K562 (cell line): ENCODE data around the gene ETV2. TPM values are rescaled to one million over a fixed set of nuclear protein-coding genes. Genes with fewer than 3 reads are reported as not detected.
A peak's percentile ranks its signal among the peaks of the same experiment; 100 is the strongest.

Source experiments
- ATAC-seq: fragments of 200-7000 bp; cut with Tn5 transposase; 3 replicates; pipeline ENCODE4 v1.9.1; 2020; ENCODE audit warnings: moderate library complexity
- BruUV-seq: library from RNA; stranded (reverse); fragments of 400-500 nt; replicated peaks from 2 replicates; lab custom pipeline; 2021; lab: Mats Ljungman, UMichigan
- CTCF ChIA-PET: fragments of 300-600 bp; formaldehyde crosslinking; extraction: SDS; loops from one replicate; lab custom pipeline; 2021; ENCODE audit warnings: low intra/inter-chr PET ratio; lab: Yijun Ruan, JAX
- POLR2A ChIA-PET: fragments of 300-600, 350-650 bp; sonication (Branson Sonifier 250); formaldehyde crosslinking; extraction: SDS; loops from one replicate; lab custom pipeline; 2021; ENCODE audit warnings: antibody characterized with exemption, inconsistent platforms; lab: Yijun Ruan, JAX
- DNase-seq, 4 experiments: peaks; one replicate each; pipeline versions ENCODE4 v3.0.0 to v3.0.0-alpha.2; 2011 to 2018; ENCODE audit warnings: low spot score in 3 of 4, mixed read lengths in 3 of 4; ENCODE audit errors: extremely low read depth in 1 of 4
- FAIRE-seq: peaks from 2 replicates; lab custom pipeline; 2011; peaks lifted over from hg19 to GRCh38; lab: Jason Lieb, UNC
- H2AFZ ChIP-seq: 2 replicates; pipeline ENCODE4 v1.6.0; 2011; ENCODE audit warnings: low read depth, low read length, control low read depth, inconsistent platforms
- H3K27ac ChIP-seq: fragments of 200-600 bp; 3 replicates; pipeline ENCODE4 v1.8.0; 2011; ENCODE audit warnings: low read depth, mild to moderate bottlenecking, control low read depth, inconsistent platforms, low read length, moderate library complexity, mixed read lengths; ENCODE audit errors: extremely low read depth
- H3K27me3 ChIP-seq, 2 experiments: fragments of 300-600 bp in 1 of 2; 2 replicates in 1 of 2; 3 replicates in 1 of 2; pipeline versions ENCODE4 v1.6.0 to v1.8.0; 2011; ENCODE audit warnings: inconsistent platforms in 2 of 2, low read length in 2 of 2, mild to moderate bottlenecking in 1 of 2, mixed read lengths in 1 of 2, moderate library complexity in 1 of 2; ENCODE audit not compliant: control insufficient read depth in 2 of 2, insufficient read depth in 2 of 2
- H3K36me3 ChIP-seq: fragments of 300-600 bp; 3 replicates; pipeline ENCODE4 v1.8.0; 2011; ENCODE audit warnings: mild to moderate bottlenecking, low read length, inconsistent platforms; ENCODE audit not compliant: control insufficient read depth, insufficient read depth
- H3K4me1 ChIP-seq, 2 experiments: fragments of 200-600 bp in 1 of 2; replicated peaks in 1 of 2; 2 replicates in 1 of 2; 3 replicates in 1 of 2; pipeline versions ENCODE4 v1.5.1 to v1.8.0; 2011; ENCODE audit warnings: inconsistent platforms in 2 of 2, low read length in 2 of 2, mild to moderate bottlenecking in 1 of 2, mixed read lengths in 1 of 2, moderate library complexity in 1 of 2; ENCODE audit not compliant: control insufficient read depth in 2 of 2, insufficient read depth in 2 of 2
- H3K4me2 ChIP-seq: 2 replicates; pipeline ENCODE4 v1.6.1; 2011; ENCODE audit warnings: low read length, control low read depth, inconsistent platforms, mixed read lengths; ENCODE audit not compliant: insufficient read depth
- H3K4me3 ChIP-seq: fragments of 200-600 bp; sonication (generic), shearing (Covaris generic); 2 replicates; pipeline ENCODE4 v1.5.1; 2016; ENCODE audit warnings: control low read depth, inconsistent platforms
- H3K79me2 ChIP-seq: fragments of 200-600 bp; 3 replicates; pipeline ENCODE4 v1.8.0; 2011; ENCODE audit warnings: low read length, inconsistent platforms; ENCODE audit not compliant: control insufficient read depth, insufficient read depth
- H3K9ac ChIP-seq, 2 experiments: 2 replicates each; pipeline versions ENCODE4 v1.6.0 to v1.6.1; 2011; ENCODE audit warnings: low read depth in 2 of 2, low read length in 2 of 2, control low read depth in 1 of 2, inconsistent platforms in 1 of 2, mild to moderate bottlenecking in 1 of 2, mixed read lengths in 1 of 2; ENCODE audit not compliant: insufficient read depth in 1 of 2
- H3K9me1 ChIP-seq: one replicate; pipeline ENCODE4 v1.6.0; 2011; ENCODE audit warnings: inconsistent platforms, mild to moderate bottlenecking, low read length, moderate library complexity; ENCODE audit not compliant: control insufficient read depth, insufficient read depth
- H3K9me3 ChIP-seq: replicated peaks from 2 replicates; pipeline ENCODE4 v1.5.1; 2011; ENCODE audit warnings: low read depth, low read length, inconsistent platforms; ENCODE audit not compliant: control insufficient read depth, insufficient read depth
- H4K20me1 ChIP-seq: replicated peaks from 2 replicates; pipeline ENCODE4 v1.6.1; 2011; ENCODE audit warnings: low read length, inconsistent platforms, mixed read lengths; ENCODE audit not compliant: control insufficient read depth, insufficient read depth
- CCNT2 ChIP-seq: IDR thresholded peaks from 2 replicates; pipeline ENCODE4 v1.6.1; 2011; ENCODE audit warnings: borderline replicate concordance, low read depth, mild to moderate bottlenecking, moderate library complexity, mixed read lengths, low read length; ENCODE audit not compliant: insufficient read length; ENCODE audit errors: extremely low read depth
- CREBBP ChIP-seq: IDR thresholded peaks from one replicate; pipeline ENCODE4 v1.6.1; 2012; ENCODE audit warnings: low read depth, mild to moderate bottlenecking, control low read depth, inconsistent platforms, low read length
- CTCFL ChIP-seq: IDR thresholded peaks from 2 replicates; pipeline ENCODE4 v1.6.1; 2011; ENCODE audit warnings: borderline replicate concordance, low read depth, mild to moderate bottlenecking, moderate library complexity, low read length; ENCODE audit not compliant: insufficient read depth, poor library complexity, severe bottlenecking
- HNRNPK ChIP-seq: fragments of 200-400 bp; formaldehyde crosslinking; IDR thresholded peaks from one replicate; pipeline ENCODE4 v1.6.1; 2018; ENCODE audit warnings: mild to moderate bottlenecking, low read depth, low read length; ENCODE audit not compliant: poor library complexity, severe bottlenecking
- IRF9 ChIP-seq: fragments of 450-650 bp; IDR thresholded peaks from 2 replicates; pipeline ENCODE4 v1.6.1; 2016; ENCODE audit warnings: missing biosample characterization, missing genetic modification characterization
- MAFF ChIP-seq: IDR thresholded peaks from 2 replicates; pipeline ENCODE4 v1.6.1; 2012; ENCODE audit warnings: low read length, improper control_type of control experiment
- MEIS2 ChIP-seq: fragments of 450-650 bp; IDR thresholded peaks from 2 replicates; pipeline ENCODE4 v1.6.1; 2014; ENCODE audit warnings: mild to moderate bottlenecking; ENCODE audit not compliant: partially characterized antibody
- MTA1 ChIP-seq: fragments of 450-650 bp; IDR thresholded peaks from 2 replicates; pipeline ENCODE4 v1.6.1; 2017; ENCODE audit warnings: borderline replicate concordance
- MTA2 ChIP-seq: fragments of 450-650 bp; IDR thresholded peaks from 2 replicates; pipeline ENCODE4 v1.6.1; 2016; ENCODE audit warnings: low read depth
- PHF8 ChIP-seq: fragments of 200-600 bp; sonication (generic); IDR thresholded peaks from 2 replicates; pipeline ENCODE4 v1.6.1; 2012; ENCODE audit warnings: mixed run types, mild to moderate bottlenecking, inconsistent platforms, low read length, moderate library complexity, borderline replicate concordance
- PML ChIP-seq: IDR thresholded peaks from 2 replicates; pipeline ENCODE4 v1.6.1; 2012; ENCODE audit warnings: low read length, inconsistent platforms
- PTTG1 ChIP-seq: fragments of 450-650 bp; IDR thresholded peaks from 2 replicates; pipeline ENCODE4 v1.6.1; 2016; ENCODE audit warnings: low read depth, mild to moderate bottlenecking, missing genetic modification characterization, missing compliant biosample characterization
- RCOR1 ChIP-seq, 2 experiments: IDR thresholded peaks; 2 replicates each; pipeline ENCODE4 v1.6.1; 2012; ENCODE audit warnings: low read depth in 2 of 2, low read length in 2 of 2, borderline replicate concordance in 1 of 2, improper control_type of control experiment in 1 of 2
- RNF2 ChIP-seq: sonication (generic); IDR thresholded peaks from 2 replicates; pipeline ENCODE4 v1.6.1; 2016
- SMARCE1 ChIP-seq: fragments of 450-650 bp; IDR thresholded peaks from 2 replicates; pipeline ENCODE4 v1.7.1; 2016; ENCODE audit warnings: mild to moderate bottlenecking
- TBL1XR1 ChIP-seq, 2 experiments: IDR thresholded peaks; 2 replicates each; pipeline ENCODE4 v1.6.1; 2012; ENCODE audit warnings: improper control_type of control experiment in 2 of 2, low read length in 2 of 2, mild to moderate bottlenecking in 1 of 2
- TCF3 ChIP-seq: sonication (generic); formaldehyde crosslinking; IDR thresholded peaks from 2 replicates; pipeline ENCODE4 v1.4.0; 2020; ENCODE audit warnings: mild to moderate bottlenecking, missing genetic modification reagents
- TOE1 ChIP-seq, 2 experiments: fragments of 450-650 bp in 1 of 2; sonication (generic) in 1 of 2; formaldehyde crosslinking in 1 of 2; IDR thresholded peaks; 2 replicates each; pipeline versions ENCODE4 v1.7.1 to v1.8.0; 2016 to 2022; ENCODE audit warnings: borderline replicate concordance in 2 of 2, mild to moderate bottlenecking in 2 of 2, antibody characterized with exemption in 1 of 2, inconsistent platforms in 1 of 2, low read depth in 1 of 2, missing genetic modification reagents in 1 of 2, moderate library complexity in 1 of 2
- U2AF2 ChIP-seq: fragments of 200-400 bp; formaldehyde crosslinking; optimal IDR thresholded peaks from 2 replicates; pipeline ENCODE3; 2017; ENCODE audit warnings: low read depth, mild to moderate bottlenecking, low read length
- YBX1 ChIP-seq: fragments of 450-650 bp; IDR thresholded peaks from 2 replicates; pipeline ENCODE4 v1.7.1; 2016; ENCODE audit warnings: mild to moderate bottlenecking
- ZKSCAN8 ChIP-seq: fragments of 200-800 bp; sonication (Bioruptor generic); IDR thresholded peaks from 2 replicates; pipeline ENCODE4 v1.6.1; 2016; ENCODE audit warnings: missing genetic modification characterization, missing compliant biosample characterization
- WGBS: fragments of 100-300 bp; shearing (Covaris generic); methylation state at CpG from one replicate; pipeline ENCODE4 v1.1.6; 2016; ENCODE audit warnings: low coverage, mixed read lengths; ENCODE audit not compliant: insufficient coverage; ENCODE audit errors: missing lambda C conversion rate; 5-methylcytosine and 5-hydroxymethylcytosine counted together
- in situ Hi-C: fragments of 300-500 bp; cut with MboI; formaldehyde crosslinking; loops from 4 replicates; pipeline ENCODE4 v1.15.0; 2018; ENCODE audit warnings: inconsistent platforms, mixed read lengths
- intact Hi-C: fragments of 100-400 bp; cut with micrococcal nuclease; formaldehyde crosslinking; loops from 2 replicates; pipeline ENCODE4 v1.14.2; 2022
- polyA plus RNA-seq, 8 experiments: library from polyadenylated mRNA; depleted of rRNA in 4 of 8; stranded (reverse) in 5 of 8; unstranded in 3 of 8; fragments of >200 nt; fragmentation: Nextera tagmentation in 2 of 8; fragmentation: Illumina TruSeq in 1 of 8; extraction: Ambion mirVana in 2 of 8; extraction: Trizol in 1 of 8; gene quantifications; 2 replicates each; pipeline versions ENCODE4 v1.2.1 to v1.2.3, GENCODE V29; 2011 to 2014; ENCODE audit warnings: inconsistent platforms in 1 of 8, missing spikeins in 1 of 8
- total RNA-seq, 7 experiments: library from RNA; depleted of rRNA in 6 of 7; stranded (reverse); fragments of >200 nt in 6 of 7; fragmentation: Illumina TruSeq in 2 of 7; extraction: Trizol in 2 of 7; gene quantifications; 2 replicates each; pipeline versions ENCODE4 v1.2.1 to v1.2.3, GENCODE V29; 2011 to 2021; ENCODE audit warnings: low replicate concordance in 1 of 7

ETV2 gene
- total and polyA plus RNA-seq, 9 of the 15 experiments (the other 6 are each of a cell fraction or from before 2014, with no cell fraction given): 0.11 to 3.7 (median 0.55) TPM

DNA sequence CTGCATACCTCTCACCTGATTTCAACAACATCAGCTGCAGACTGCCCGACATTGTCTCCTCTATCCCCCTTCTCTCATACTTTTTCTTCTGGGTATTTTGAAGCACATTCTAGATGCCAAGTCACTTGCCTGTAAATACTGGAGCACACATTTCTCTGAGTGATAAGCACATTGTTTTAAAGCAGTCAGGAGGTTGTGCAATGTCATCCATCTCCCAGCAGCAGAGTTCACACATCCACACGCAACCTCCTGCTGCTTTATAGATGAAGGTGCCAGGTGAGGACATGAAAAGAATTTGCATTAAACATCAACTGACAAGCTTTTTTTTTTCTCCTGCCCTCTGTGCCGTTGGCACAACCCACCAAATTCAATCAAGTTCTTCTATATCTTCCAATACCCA is 30.3 kb downstream of the ETV2 start:
- POLR2A ChIA-PET: interaction anchor here (0.7 to 1.2 kb wide), 3 partner anchors 10 to 177 kb away, joined by 3 to 4 read pairs (median 3); partner anchors contain the start of gene COX6B1
- TF ChIP-seq MAFF (peak; percentile 77; the same call in 1 of the 2 replicates), CTCFL (no peak), IRF9 (tag) (peak; percentile 62; the same call in 1 of the 2 replicates), RNF2 (peak; percentile 48; the same call in 1 of the 2 replicates), TBL1XR1 (IDR thresholded peaks at IDR 0.05; ENCODE audit: low read length in 2 of 2) (peak in 1 of 2 experiments; percentile 61; a peak in 1 of 4 replicates), MEIS2 (peak; percentile 79), CCNT2 (peak; percentile 30), TCF3 (CRISPR knock-in tag) (peak; percentile 92), U2AF2 (no peak), MTA2 (peak; percentile 90), YBX1 (no peak), PHF8 (no peak), RCOR1 (IDR thresholded peaks at IDR 0.05; ENCODE audit: borderline replicate concordance in 1 of 2, low read depth in 2 of 2, low read length in 2 of 2) (peak; percentile 62 to 84; a peak in 3 of 4 replicates), CREBBP (no peak), TOE1 (IDR thresholded peaks at IDR 0.05; ENCODE audit: borderline replicate concordance) (peak; percentile 50), TOE1 (CRISPR knock-in tag; IDR thresholded peaks at IDR 0.05; ENCODE audit: borderline replicate concordance, low read depth) (no peak), HNRNPK (no peak), PTTG1 (tag) (no peak), MTA1 (no peak), ZKSCAN8 (CRISPR knock-in tag) (no peak), SMARCE1 (peak; percentile 84), PML (peak; percentile 82; the same call in 1 of the 2 replicates)

More for the DNA sequence above, 30.3 kb downstream of the ETV2 start:
- H3K9ac ChIP-seq: no peak overlapping the region
- DNase-seq: peak; percentile 78 to 87 (median 80)
- peak; percentile 95 for FAIRE-seq
- H4K20me1 ChIP-seq: no peaks in the 10 kb centered on the region
- H2AFZ ChIP-seq: no peak overlapping the region
- CTCF ChIA-PET: no interaction called here
- peaks cover 10 to 21% of the 10 kb centered on the region in 2 experiments; a peak in 4 of 5 replicates for H3K4me1 ChIP-seq
- in situ Hi-C loops (no loop called here), intact Hi-C loops (no loop called here)
- no peaks in the 10 kb centered on the region for H3K9me1 ChIP-seq
- no TSS peak for BruUV-seq
- no peaks in the 10 kb centered on the region for H3K36me3 ChIP-seq
- 0% methylated on average over 3 of the region's 3 CpGs for WGBS
- peak overlapping the region; percentile 47 for H3K4me2 ChIP-seq
- no peaks in the 10 kb centered on the region for H3K9me3 ChIP-seq
- no peaks in the 10 kb centered on the region for H3K79me2 ChIP-seq
- H3K27me3 ChIP-seq: peaks cover 21 to 39% of the 10 kb centered on the region in 2 experiments; a peak in 4 of 5 replicates
- no peak overlapping the region for H3K27ac ChIP-seq
- no peak overlapping the region for H3K4me3 ChIP-seq
- peak; percentile 83 for ATAC-seq
